Central memory CD8-positive, alpha-beta T cell (primary cell): ENCODE results near the gene COMMD10.

Source experiments
- ATAC-seq: fragments of 150-1000 bp; cut with Tn5 transposase; replicated peaks from 2 replicates; pipeline ENCODE4 v1.10.0; 2022; ENCODE audit warnings: mild to moderate bottlenecking, moderate FRiP score, moderate number of reproducible peaks; ENCODE audit not compliant: poor library complexity, severe bottlenecking; ENCODE audit errors: extremely low read depth
- DNase-seq, 2 donors: peaks; one replicate each; pipeline ENCODE4 v3.0.0; 2021; ENCODE audit warnings: low spot score in 2 of 2
- H3K27ac Mint-ChIP-seq: one replicate; pipeline ENCODE4 v1.8.0; 2022; ENCODE audit warnings: low read depth, mild to moderate bottlenecking, moderate library complexity, mixed read lengths
- H3K27me3 Mint-ChIP-seq: one replicate; pipeline ENCODE4 v1.8.0; 2022; ENCODE audit warnings: mixed read lengths
- H3K36me3 Mint-ChIP-seq: one replicate; pipeline ENCODE4 v1.8.0; 2022; ENCODE audit warnings: mild to moderate bottlenecking, moderate library complexity, mixed read lengths; ENCODE audit not compliant: insufficient read depth
- H3K4me1 Mint-ChIP-seq: one replicate; pipeline ENCODE4 v1.8.0; 2022; ENCODE audit warnings: mixed read lengths
- H3K4me3 Mint-ChIP-seq: one replicate; pipeline ENCODE4 v1.8.0; 2022; ENCODE audit warnings: mild to moderate bottlenecking, moderate library complexity, mixed read lengths
- H3K9me3 Mint-ChIP-seq: one replicate; pipeline ENCODE4 v1.8.0; 2022; ENCODE audit warnings: mixed read lengths

COMMD10 gene

GRCh38 chr5:116115163-116115562 lies 30.3 kb downstream of the COMMD10 start:
- no peak for DNase-seq
- no peak for ATAC-seq
- H3K4me3 Mint-ChIP-seq = no peak overlapping the region
- H3K27me3 Mint-ChIP-seq = no peaks in the 10 kb centered on the region
- H3K4me1 Mint-ChIP-seq = peaks cover 22% of the 10 kb centered on the region
- H3K9me3 Mint-ChIP-seq = peaks cover 25% of the 10 kb centered on the region
- peaks cover 5% of the 10 kb centered on the region for H3K36me3 Mint-ChIP-seq
- H3K27ac Mint-ChIP-seq = no peak overlapping the region

DNA sequence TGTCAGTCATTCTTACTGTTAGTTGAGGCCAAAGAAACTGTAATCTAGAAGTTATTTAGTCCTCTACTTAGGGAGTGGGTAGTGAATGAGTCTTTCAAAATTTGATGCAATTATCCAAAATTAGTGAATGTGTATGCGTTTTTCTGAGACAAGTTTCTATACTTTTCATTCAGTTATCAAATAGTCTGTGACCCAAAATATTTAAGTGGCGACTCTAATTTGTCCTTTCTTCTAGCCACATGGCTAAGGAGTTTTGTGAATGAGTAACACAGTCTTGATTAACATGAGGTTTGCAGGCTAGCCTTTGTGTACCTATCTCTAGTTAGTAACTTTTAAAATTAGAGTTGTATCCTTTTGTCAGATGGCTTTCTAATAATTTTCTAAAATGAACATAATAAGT lies 45.6 kb downstream of the COMMD10 start:
- peaks cover 8% of the 10 kb centered on the region for H3K4me1 Mint-ChIP-seq
- no peaks in the 10 kb centered on the region for H3K9me3 Mint-ChIP-seq
- DNase-seq = no peak
- H3K27me3 Mint-ChIP-seq = no peaks in the 10 kb centered on the region
- H3K36me3 Mint-ChIP-seq = no peaks in the 10 kb centered on the region
- H3K27ac Mint-ChIP-seq = no peak overlapping the region
- no peak overlapping the region for H3K4me3 Mint-ChIP-seq
- no peak for ATAC-seq

- DNase-seq = no peak
- Mint-ChIP-seq H3K9me3 (no peaks in the 10 kb centered on the region), H3K4me3 (no peak overlapping the region), H3K27ac (no peak overlapping the region), H3K27me3 (no peaks in the 10 kb centered on the region), H3K36me3 (no peaks in the 10 kb centered on the region), H3K4me1 (peaks cover 13% of the 10 kb centered on the region)
- ATAC-seq = no peak
Observed at GRCh38 chr5:116130976-116131375, 46.2 kb downstream of the COMMD10 start.

DNA sequence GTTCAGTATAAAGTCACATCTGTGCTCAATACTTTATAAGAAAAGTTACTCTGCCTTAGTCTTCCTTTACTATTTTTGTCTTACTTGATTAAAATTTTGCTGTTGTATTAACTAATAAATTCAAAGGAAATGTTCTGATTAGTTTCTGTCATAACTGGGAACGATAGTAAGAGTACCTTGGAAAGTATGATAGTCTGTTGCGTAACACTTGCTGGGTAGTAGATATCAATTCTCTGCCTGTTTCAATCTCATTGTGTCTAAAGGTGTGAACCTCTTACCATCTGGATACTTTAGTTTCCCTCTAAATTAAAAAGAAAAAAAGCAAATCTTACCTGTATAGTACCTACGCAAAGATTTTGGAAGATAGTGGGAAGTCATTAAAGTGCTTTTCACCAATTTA lies 48.5 kb downstream of the COMMD10 start:
- Mint-ChIP-seq H3K4me1 (peaks cover 24% of the 10 kb centered on the region), H3K9me3 (no peaks in the 10 kb centered on the region), H3K4me3 (no peak overlapping the region), H3K36me3 (no peaks in the 10 kb centered on the region), H3K27ac (peak overlapping the region; percentile 92), H3K27me3 (no peaks in the 10 kb centered on the region)
- ATAC-seq = no peak
- no peak for DNase-seq

DNA sequence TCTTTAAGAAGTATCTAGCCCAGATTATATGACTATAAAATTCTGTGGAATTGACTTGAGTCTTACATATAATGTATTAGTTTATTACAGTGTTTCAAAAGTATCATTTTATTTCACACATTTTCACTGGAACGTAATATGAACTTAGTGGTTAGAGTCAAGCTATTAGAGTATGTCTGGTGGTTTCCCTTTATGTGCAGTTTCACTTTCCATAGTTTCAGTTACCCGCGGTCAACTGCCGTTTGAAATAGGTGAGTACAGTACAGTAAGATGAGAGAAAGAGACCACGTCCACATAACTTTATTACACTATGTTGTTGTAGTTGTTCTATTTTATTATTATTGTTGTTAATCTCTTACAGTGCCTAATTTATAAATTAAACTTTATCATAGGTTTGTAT lies 50.5 kb downstream of the COMMD10 start:
- ATAC-seq (peak; percentile 87), DNase-seq (no peak)
- H3K27me3 Mint-ChIP-seq = no peaks in the 10 kb centered on the region
- peaks cover 24% of the 10 kb centered on the region for H3K4me1 Mint-ChIP-seq
- no peaks in the 10 kb centered on the region for H3K36me3 Mint-ChIP-seq
- peak overlapping the region; percentile 92 for H3K27ac Mint-ChIP-seq
- no peaks in the 10 kb centered on the region for H3K9me3 Mint-ChIP-seq
- H3K4me3 Mint-ChIP-seq = peak overlapping the region; percentile 14

- Mint-ChIP-seq H3K27ac (peak overlapping the region; percentile 92), H3K4me1 (peaks cover 24% of the 10 kb centered on the region), H3K27me3 (no peaks in the 10 kb centered on the region), H3K4me3 (no peak overlapping the region), H3K9me3 (no peaks in the 10 kb centered on the region), H3K36me3 (no peaks in the 10 kb centered on the region)
- ATAC-seq (peak; percentile 26), DNase-seq (no peak)
Observed at GRCh38 chr5:116137544-116138378, 52.9 kb downstream of the COMMD10 start.

DNA sequence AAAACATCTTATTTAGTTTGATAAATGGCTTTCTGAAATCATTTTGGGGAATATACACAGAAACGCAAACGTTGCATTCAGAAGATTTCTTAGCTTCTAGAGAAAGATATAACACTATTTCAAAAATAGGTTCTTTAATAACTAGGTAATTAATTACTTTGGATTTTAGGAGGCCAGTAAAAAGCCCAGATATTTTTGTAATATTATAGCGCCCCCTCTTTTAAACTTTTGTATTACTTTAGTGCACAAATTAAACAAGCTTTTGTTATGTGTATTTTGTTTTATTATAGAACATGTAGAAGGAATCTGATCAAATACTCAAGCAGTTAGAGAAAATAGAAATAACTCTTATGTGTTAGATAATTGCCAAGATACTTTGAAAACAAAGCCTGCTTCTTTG lies 57.7 kb downstream of the COMMD10 start:
- H3K4me1 Mint-ChIP-seq = no peaks in the 10 kb centered on the region
- ATAC-seq (no peak), DNase-seq (no peak)
- H3K36me3 Mint-ChIP-seq = no peaks in the 10 kb centered on the region
- no peak overlapping the region for H3K27ac Mint-ChIP-seq
- no peaks in the 10 kb centered on the region for H3K9me3 Mint-ChIP-seq
- no peak overlapping the region for H3K4me3 Mint-ChIP-seq
- no peaks in the 10 kb centered on the region for H3K27me3 Mint-ChIP-seq

DNA sequence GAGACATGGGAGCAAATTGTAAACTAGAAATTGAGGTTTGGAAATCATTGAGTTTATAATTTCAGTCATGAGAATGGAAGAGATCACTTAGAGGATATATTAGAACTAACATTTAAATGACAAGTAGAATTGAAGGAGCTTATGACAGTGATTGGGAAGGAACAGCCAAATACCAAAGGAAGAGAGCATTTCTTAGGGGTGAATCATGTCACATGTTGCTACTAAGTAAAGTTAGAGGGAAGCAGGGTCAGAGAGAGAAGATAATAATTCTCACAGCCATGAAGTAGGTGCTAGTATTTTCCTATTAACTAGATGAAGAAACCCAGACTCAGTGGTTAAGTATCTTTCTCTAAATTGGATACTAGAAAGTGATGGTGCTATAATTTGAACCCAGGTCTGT lies 59.3 kb downstream of the COMMD10 start:
- ATAC-seq (no peak), DNase-seq (no peak)
- Mint-ChIP-seq H3K36me3 (no peaks in the 10 kb centered on the region), H3K27me3 (no peaks in the 10 kb centered on the region), H3K4me3 (no peak overlapping the region), H3K27ac (no peak overlapping the region), H3K9me3 (no peaks in the 10 kb centered on the region), H3K4me1 (no peaks in the 10 kb centered on the region)

- no peaks in the 10 kb centered on the region for H3K27me3 Mint-ChIP-seq
- H3K36me3 Mint-ChIP-seq = no peaks in the 10 kb centered on the region
- no peaks in the 10 kb centered on the region for H3K4me1 Mint-ChIP-seq
- no peak for ATAC-seq
- no peak overlapping the region for H3K27ac Mint-ChIP-seq
- H3K9me3 Mint-ChIP-seq = no peaks in the 10 kb centered on the region
- DNase-seq = no peak
- H3K4me3 Mint-ChIP-seq = no peak overlapping the region
Observed at GRCh38 chr5:116144991-116145390, 60.2 kb downstream of the COMMD10 start.

DNA sequence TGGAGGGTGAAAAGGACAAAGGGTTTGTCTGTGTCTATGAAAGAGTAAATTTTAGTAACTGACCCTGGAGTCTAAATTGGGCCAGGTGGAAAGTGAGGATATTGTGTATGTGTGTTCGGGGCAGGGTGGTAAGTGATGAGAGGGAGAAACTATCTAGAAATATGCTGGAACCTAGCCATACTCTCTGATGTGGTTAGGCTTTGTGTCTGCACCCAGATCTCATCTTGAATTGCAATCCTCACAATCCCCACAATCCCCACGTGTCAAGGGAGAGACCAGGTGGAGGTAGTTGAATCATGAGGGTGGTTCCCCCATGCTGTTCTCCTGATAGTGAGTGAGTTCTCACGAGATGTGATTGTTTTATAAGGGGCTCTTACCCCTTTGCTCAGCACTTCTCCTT lies 60.6 kb downstream of the COMMD10 start:
- Mint-ChIP-seq H3K9me3 (no peaks in the 10 kb centered on the region), H3K36me3 (no peaks in the 10 kb centered on the region), H3K27me3 (no peaks in the 10 kb centered on the region), H3K4me1 (no peaks in the 10 kb centered on the region), H3K4me3 (no peak overlapping the region), H3K27ac (no peak overlapping the region)
- DNase-seq (no peak), ATAC-seq (no peak)

- H3K4me3 Mint-ChIP-seq = no peak overlapping the region
Observed at GRCh38 chr5:116152169-116152568, 67.3 kb downstream of the COMMD10 start.

DNA sequence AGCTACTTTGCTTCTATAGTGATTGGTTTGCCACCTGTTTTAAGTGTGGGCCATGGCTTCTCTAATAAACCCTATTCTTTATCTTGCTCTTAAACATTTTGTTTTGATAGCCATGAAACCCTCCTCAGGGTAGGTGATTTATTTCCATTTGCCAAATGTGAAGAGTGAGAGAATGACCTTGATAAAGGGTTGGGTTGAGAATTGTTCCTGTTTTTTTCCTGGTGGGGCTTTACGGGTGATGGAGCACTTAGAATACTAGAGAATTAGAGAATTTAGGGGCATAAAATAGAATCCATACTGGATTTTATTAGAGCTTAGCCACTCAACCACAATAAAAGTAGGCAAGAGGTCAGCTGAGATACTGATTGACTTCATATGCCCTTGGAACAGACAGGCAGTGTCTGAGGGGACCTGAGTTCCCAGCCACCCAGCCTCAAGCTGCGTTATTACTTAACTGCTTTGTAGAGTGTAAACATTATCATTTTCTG lies 68.9 kb downstream of the COMMD10 start:
- no peaks in the 10 kb centered on the region for H3K27me3 Mint-ChIP-seq

More at GRCh38 chr5:116152169-116152568, 67.3 kb downstream of the COMMD10 start:
- peaks cover 17% of the 10 kb centered on the region for H3K4me1 Mint-ChIP-seq
- no peaks in the 10 kb centered on the region for H3K27me3 Mint-ChIP-seq
- no peak for ATAC-seq
- H3K27ac Mint-ChIP-seq = no peak overlapping the region
- peaks cover 2% of the 10 kb centered on the region for H3K36me3 Mint-ChIP-seq
- no peaks in the 10 kb centered on the region for H3K9me3 Mint-ChIP-seq
- no peak for DNase-seq

DNA sequence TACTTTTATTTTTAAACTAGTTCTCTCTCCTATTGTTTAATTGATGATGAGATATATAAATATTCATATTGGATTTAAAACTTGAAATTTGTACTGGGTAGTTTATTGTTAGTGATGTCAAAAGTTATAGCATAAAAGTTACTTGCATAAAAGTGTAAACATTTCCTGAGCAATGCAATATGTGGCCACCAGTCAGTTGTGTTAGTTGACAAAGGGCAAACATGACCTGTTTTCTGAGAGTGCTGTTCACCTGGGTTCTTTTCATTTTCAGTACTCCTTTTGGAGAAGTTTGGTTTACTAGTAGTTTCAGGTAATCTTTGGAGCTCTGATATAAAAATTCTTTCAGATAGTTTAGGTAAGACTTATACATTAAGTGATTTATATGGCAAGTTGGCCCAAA lies 69.4 kb downstream of the COMMD10 start:
- DNase-seq = no peak
- Mint-ChIP-seq H3K4me3 (no peak overlapping the region), H3K27ac (no peak overlapping the region), H3K36me3 (peaks cover 4% of the 10 kb centered on the region), H3K9me3 (no peaks in the 10 kb centered on the region), H3K4me1 (peaks cover 24% of the 10 kb centered on the region), H3K27me3 (no peaks in the 10 kb centered on the region)
- ATAC-seq = no peak

More for the DNA sequence above, 68.9 kb downstream of the COMMD10 start:
- peaks cover 19% of the 10 kb centered on the region for H3K4me1 Mint-ChIP-seq
- no peaks in the 10 kb centered on the region for H3K9me3 Mint-ChIP-seq
- H3K27ac Mint-ChIP-seq = no peak overlapping the region
- no peak for DNase-seq
- no peak overlapping the region for H3K4me3 Mint-ChIP-seq
- H3K36me3 Mint-ChIP-seq = peaks cover 4% of the 10 kb centered on the region
- ATAC-seq = no peak
